Hepatocyte (in vitro differentiated cells): ENCODE measurements around the gene KIR3DL2.
"Not testable (repeated sequence)": the region's sequence is repeated elsewhere in the genome, so short reads cannot be mapped to it uniquely, and the experiment has no call there.

Experiments
- EZH2 ChIP-seq: fragments of 200-600 bp; sonication (generic); IDR thresholded peaks from 2 replicates; pipeline ENCODE4 v1.6.1; 2016; ENCODE audit warnings: antibody characterized with exemption, mild to moderate bottlenecking, borderline replicate concordance
- TF ChIP-seq, protein P1 (sequence below): fragments of 200-600 bp; sonication (generic); IDR thresholded peaks from 2 replicates; pipeline ENCODE4 v1.5.1; 2016; ENCODE audit warnings: antibody characterized with exemption, mild to moderate bottlenecking; ENCODE audit not compliant: poor library complexity

DNA sequence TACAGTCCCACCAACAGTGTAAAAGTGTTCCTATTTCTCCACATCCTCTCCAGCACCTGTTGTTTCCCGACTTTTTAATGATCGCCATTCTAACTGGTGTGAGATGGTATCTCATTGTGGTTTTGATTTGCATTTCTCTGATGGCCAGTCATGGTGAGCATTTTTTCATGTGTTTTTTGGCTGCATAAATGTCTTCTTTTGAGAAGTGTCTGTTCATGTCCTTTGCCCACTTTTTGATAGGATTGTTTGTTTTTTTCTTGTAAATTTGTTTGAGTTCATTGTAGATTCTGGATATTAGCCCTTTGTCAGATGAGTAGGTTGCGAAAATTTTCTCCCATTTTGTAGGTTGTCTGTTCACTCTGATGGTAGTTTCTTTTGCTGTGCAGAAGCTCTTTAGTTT lies 13.2 kb downstream of the KIR3DL2 start:
- TF ChIP-seq, protein P1, sequence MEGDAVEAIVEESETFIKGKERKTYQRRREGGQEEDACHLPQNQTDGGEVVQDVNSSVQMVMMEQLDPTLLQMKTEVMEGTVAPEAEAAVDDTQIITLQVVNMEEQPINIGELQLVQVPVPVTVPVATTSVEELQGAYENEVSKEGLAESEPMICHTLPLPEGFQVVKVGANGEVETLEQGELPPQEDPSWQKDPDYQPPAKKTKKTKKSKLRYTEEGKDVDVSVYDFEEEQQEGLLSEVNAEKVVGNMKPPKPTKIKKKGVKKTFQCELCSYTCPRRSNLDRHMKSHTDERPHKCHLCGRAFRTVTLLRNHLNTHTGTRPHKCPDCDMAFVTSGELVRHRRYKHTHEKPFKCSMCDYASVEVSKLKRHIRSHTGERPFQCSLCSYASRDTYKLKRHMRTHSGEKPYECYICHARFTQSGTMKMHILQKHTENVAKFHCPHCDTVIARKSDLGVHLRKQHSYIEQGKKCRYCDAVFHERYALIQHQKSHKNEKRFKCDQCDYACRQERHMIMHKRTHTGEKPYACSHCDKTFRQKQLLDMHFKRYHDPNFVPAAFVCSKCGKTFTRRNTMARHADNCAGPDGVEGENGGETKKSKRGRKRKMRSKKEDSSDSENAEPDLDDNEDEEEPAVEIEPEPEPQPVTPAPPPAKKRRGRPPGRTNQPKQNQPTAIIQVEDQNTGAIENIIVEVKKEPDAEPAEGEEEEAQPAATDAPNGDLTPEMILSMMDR, result not testable (repeated sequence)
- TF ChIP-seq EZH2, result not testable (repeated sequence)
